HG02763 (cell line): ENCODE results near the gene NDUFS7.
"Not testable (repeated sequence)": the region's sequence is repeated elsewhere in the genome, so short reads cannot be mapped to it uniquely, and the experiment has no call there.

Source experiments
- ATAC-seq: cut with Tn5 transposase; IDR thresholded peaks from one replicate; pipeline ENCODE4 v1.9.1; 2021; ENCODE audit warnings: mild to moderate bottlenecking, moderate library complexity; ENCODE audit not compliant: unreplicated experiment

The NDUFS7 gene

GRCh38 chr19:1416014-1416841 lies 32.5 kb downstream of the NDUFS7 start:
- no peak for ATAC-seq

GRCh38 chr19:1417145-1417544 lies 33.4 kb downstream of the NDUFS7 start:
- ATAC-seq: no peak

GRCh38 chr19:1417681-1418495 lies 34.2 kb downstream of the NDUFS7 start:
- no peak for ATAC-seq

- ATAC-seq: no peak
Measured at GRCh38 chr19:1418496-1418775, 34.7 kb downstream of the NDUFS7 start.

- no peak for ATAC-seq
Measured at GRCh38 chr19:1418951-1419738, 35.4 kb downstream of the NDUFS7 start.

- ATAC-seq: not testable (repeated sequence)
Measured at GRCh38 chr19:1420085-1420484, 36.4 kb downstream of the NDUFS7 start.

- ATAC-seq: no peak
Measured at GRCh38 chr19:1420590-1420989, 36.9 kb downstream of the NDUFS7 start.

GRCh38 chr19:1421218-1421957 lies 37.7 kb downstream of the NDUFS7 start:
- ATAC-seq: no peak

- ATAC-seq: no peak
Measured at GRCh38 chr19:1421958-1422305, 38.2 kb downstream of the NDUFS7 start.

GRCh38 chr19:1422360-1422759 lies 38.7 kb downstream of the NDUFS7 start:
- ATAC-seq: no peak

GRCh38 chr19:1422943-1423342 lies 39.2 kb downstream of the NDUFS7 start:
- no peak for ATAC-seq

- no peak for ATAC-seq
Measured at GRCh38 chr19:1423436-1424191, 39.9 kb downstream of the NDUFS7 start.

GRCh38 chr19:1424192-1424955 lies 40.7 kb downstream of the NDUFS7 start:
- ATAC-seq: no peak

- ATAC-seq: no peak
Measured at GRCh38 chr19:1425102-1425837, 41.6 kb downstream of the NDUFS7 start.

- ATAC-seq: no peak
Measured at GRCh38 chr19:1425902-1426301, 42.2 kb downstream of the NDUFS7 start.

GRCh38 chr19:1426736-1427135 lies 43.0 kb downstream of the NDUFS7 start:
- ATAC-seq: no peak

GRCh38 chr19:1427221-1427920 lies 43.7 kb downstream of the NDUFS7 start:
- no peak for ATAC-seq

- ATAC-seq: no peak
Measured at GRCh38 chr19:1428738-1429391, 45.2 kb downstream of the NDUFS7 start.
